K562 (cell line): ENCODE measurements around the gene CHMP2A. TPM values are rescaled to one million over a fixed set of nuclear protein-coding genes. Genes with fewer than 3 reads are reported as not detected.

Source experiments
- BMI1 ChIP-seq: fragments of 150-350 bp; IDR thresholded peaks from 2 replicates; pipeline ENCODE4 v1.6.1; 2014; ENCODE audit warnings: low read length
- FOXA3 ChIP-seq, 2 experiments: fragments of 450-650 bp in 1 of 2; sonication (generic) in 1 of 2; formaldehyde crosslinking; IDR thresholded peaks in 1 of 2; conservative IDR thresholded peaks in 1 of 2; 2 replicates each; pipeline versions ENCODE4 v1.4.0 to v1.8.0; 2020 to 2022; ENCODE audit warnings: mild to moderate bottlenecking in 2 of 2, missing genetic modification reagents in 1 of 2
- HLTF ChIP-seq: fragments of 450-650 bp; IDR thresholded peaks from 2 replicates; pipeline ENCODE4 v1.6.1; 2016
- HNRNPK ChIP-seq: fragments of 200-400 bp; formaldehyde crosslinking; IDR thresholded peaks from one replicate; pipeline ENCODE4 v1.6.1; 2018; ENCODE audit warnings: mild to moderate bottlenecking, low read depth, low read length; ENCODE audit not compliant: poor library complexity, severe bottlenecking
- ILK ChIP-seq: fragments of 450-650 bp; IDR thresholded peaks from 2 replicates; pipeline ENCODE4 v1.6.1; 2016; ENCODE audit warnings: missing genetic modification characterization, low read depth, mild to moderate bottlenecking, missing compliant biosample characterization, moderate library complexity, borderline replicate concordance
- KLF16 ChIP-seq: IDR thresholded peaks from 2 replicates; pipeline ENCODE4 v1.6.1; 2016; ENCODE audit warnings: antibody characterized with exemption
- MAZ ChIP-seq, 2 experiments: fragments of 450-650 bp in 1 of 2; sonication (generic) in 1 of 2; formaldehyde crosslinking; IDR thresholded peaks in 1 of 2; conservative IDR thresholded peaks in 1 of 2; 2 replicates each; pipeline versions ENCODE4 v1.4.0 to v1.5.0; 2020; ENCODE audit warnings: mild to moderate bottlenecking in 1 of 2, missing genetic modification reagents in 1 of 2
- MTA3 ChIP-seq: fragments of 450-650 bp; formaldehyde crosslinking; IDR thresholded peaks from 2 replicates; pipeline ENCODE4 v1.6.1; 2017; ENCODE audit warnings: mild to moderate bottlenecking, borderline replicate concordance
- NELFE ChIP-seq: IDR thresholded peaks from 2 replicates; pipeline ENCODE4 v1.6.1; 2011; ENCODE audit warnings: mild to moderate bottlenecking; ENCODE audit not compliant: insufficient read depth, insufficient read length
- NFE2 ChIP-seq: IDR thresholded peaks from 2 replicates; pipeline ENCODE4 v1.6.1; 2014; ENCODE audit warnings: antibody characterized with exemption, low read depth
- PHF8 ChIP-seq: fragments of 200-600 bp; sonication (generic); IDR thresholded peaks from 2 replicates; pipeline ENCODE4 v1.6.1; 2012; ENCODE audit warnings: mixed run types, mild to moderate bottlenecking, inconsistent platforms, low read length, moderate library complexity, borderline replicate concordance
- RBM15 ChIP-seq: fragments of 200-400 bp; formaldehyde crosslinking; IDR thresholded peaks from 2 replicates; pipeline ENCODE4 v1.6.1; 2018; ENCODE audit warnings: mild to moderate bottlenecking, low read length, moderate library complexity; ENCODE audit not compliant: insufficient read depth
- SIN3A ChIP-seq, 2 experiments: fragments of 150-350 bp in 1 of 2; IDR thresholded peaks; 2 replicates each; pipeline ENCODE4 v1.6.1; 2011 to 2016; ENCODE audit warnings: borderline replicate concordance in 2 of 2, low read depth in 2 of 2, low read length in 2 of 2, mild to moderate bottlenecking in 2 of 2, moderate library complexity in 2 of 2; ENCODE audit not compliant: control insufficient read depth in 1 of 2
- SMARCA5 ChIP-seq: fragments of 450-650 bp; IDR thresholded peaks from 2 replicates; pipeline ENCODE4 v1.6.1; 2016
- SMARCE1 ChIP-seq: fragments of 450-650 bp; IDR thresholded peaks from 2 replicates; pipeline ENCODE4 v1.7.1; 2016; ENCODE audit warnings: mild to moderate bottlenecking
- SNIP1 ChIP-seq: fragments of 450-650 bp; IDR thresholded peaks from 2 replicates; pipeline ENCODE4 v1.7.1; 2017; ENCODE audit warnings: low read depth, mild to moderate bottlenecking
- SNRNP70 ChIP-seq: fragments of 200-400 bp; formaldehyde crosslinking; optimal IDR thresholded peaks from 2 replicates; pipeline ENCODE3; 2017; ENCODE audit warnings: low read depth, low read length
- STAT5B ChIP-seq: fragments of 250-450 bp; sonication (Bioruptor Pico); IDR thresholded peaks from 2 replicates; pipeline ENCODE4 v1.8.0; 2021; ENCODE audit warnings: mild to moderate bottlenecking, inconsistent platforms
- TAF7 ChIP-seq: fragments of 450-650 bp; IDR thresholded peaks from 2 replicates; pipeline ENCODE4 v1.6.1; 2016; ENCODE audit warnings: missing genetic modification characterization, missing compliant biosample characterization
- ZEB2 ChIP-seq: fragments of 450-650 bp; IDR thresholded peaks from 2 replicates; pipeline ENCODE4 v1.6.1; 2016
- ZFP30 ChIP-seq: fragments of 250-450 bp; sonication (Bioruptor Pico); IDR thresholded peaks from 2 replicates; pipeline ENCODE4 v1.8.0; 2022; ENCODE audit warnings: moderate library complexity, mild to moderate bottlenecking, inconsistent platforms, borderline replicate concordance
- ZFPM2 ChIP-seq: fragments of 250-450 bp; sonication (Bioruptor Pico); IDR thresholded peaks from 2 replicates; pipeline ENCODE4 v1.5.1; 2022; ENCODE audit warnings: mild to moderate bottlenecking
- ZNF143 ChIP-seq: sonication (generic); formaldehyde crosslinking; IDR thresholded peaks from 2 replicates; pipeline ENCODE4 v1.9.0; 2022; ENCODE audit warnings: mild to moderate bottlenecking, missing genetic modification reagents
- ZNF239 ChIP-seq: fragments of 250-450 bp; sonication (Bioruptor Pico); IDR thresholded peaks from 2 replicates; pipeline ENCODE4 v1.4.0; 2020; ENCODE audit warnings: mild to moderate bottlenecking
- ZNF75A ChIP-seq: fragments of 450-650 bp; formaldehyde crosslinking; IDR thresholded peaks from 2 replicates; pipeline ENCODE4 v1.4.0; 2020; ENCODE audit warnings: mild to moderate bottlenecking
- ZNF76 ChIP-seq: fragments of 250-450 bp; sonication (Bioruptor Pico); IDR thresholded peaks from 2 replicates; pipeline ENCODE4 v1.4.0; 2020; ENCODE audit warnings: mild to moderate bottlenecking, moderate library complexity, borderline replicate concordance
- polyA plus RNA-seq, 8 experiments: library from polyadenylated mRNA; depleted of rRNA in 4 of 8; stranded (reverse) in 5 of 8; unstranded in 3 of 8; fragments of >200 nt; fragmentation: Nextera tagmentation in 2 of 8; fragmentation: Illumina TruSeq in 1 of 8; extraction: Ambion mirVana in 2 of 8; extraction: Trizol in 1 of 8; gene quantifications; 2 replicates each; pipeline versions ENCODE4 v1.2.1 to v1.2.3, GENCODE V29; 2011 to 2014; ENCODE audit warnings: inconsistent platforms in 1 of 8, missing spikeins in 1 of 8
- total RNA-seq, 7 experiments: library from RNA; depleted of rRNA in 6 of 7; stranded (reverse); fragments of >200 nt in 6 of 7; fragmentation: Illumina TruSeq in 2 of 7; extraction: Trizol in 2 of 7; gene quantifications; 2 replicates each; pipeline versions ENCODE4 v1.2.1 to v1.2.3, GENCODE V29; 2011 to 2021; ENCODE audit warnings: low replicate concordance in 1 of 7
- TF ChIP-seq, protein P1 (sequence below), 2 experiments: fragments of 250-450 bp in 1 of 2; fragments of 450-650 bp in 1 of 2; sonication (Bioruptor Pico) in 1 of 2; IDR thresholded peaks; 2 replicates each; pipeline versions ENCODE4 v1.6.1 to v1.8.0; 2016 to 2021; ENCODE audit warnings: mild to moderate bottlenecking in 2 of 2, moderate library complexity in 2 of 2, missing compliant biosample characterization in 1 of 2, missing genetic modification characterization in 1 of 2
- TF ChIP-seq, protein P2 (sequence below): sonication (generic); formaldehyde crosslinking; IDR thresholded peaks from 2 replicates; pipeline ENCODE4 v1.9.0; 2022; ENCODE audit warnings: mild to moderate bottlenecking, missing genetic modification reagents

Gene CHMP2A
- total and polyA plus RNA-seq, 9 of the 15 experiments (the other 6 are each of a cell fraction or from before 2014, with no cell fraction given) = 57.6 to 159 (median 87.2) TPM

DNA sequence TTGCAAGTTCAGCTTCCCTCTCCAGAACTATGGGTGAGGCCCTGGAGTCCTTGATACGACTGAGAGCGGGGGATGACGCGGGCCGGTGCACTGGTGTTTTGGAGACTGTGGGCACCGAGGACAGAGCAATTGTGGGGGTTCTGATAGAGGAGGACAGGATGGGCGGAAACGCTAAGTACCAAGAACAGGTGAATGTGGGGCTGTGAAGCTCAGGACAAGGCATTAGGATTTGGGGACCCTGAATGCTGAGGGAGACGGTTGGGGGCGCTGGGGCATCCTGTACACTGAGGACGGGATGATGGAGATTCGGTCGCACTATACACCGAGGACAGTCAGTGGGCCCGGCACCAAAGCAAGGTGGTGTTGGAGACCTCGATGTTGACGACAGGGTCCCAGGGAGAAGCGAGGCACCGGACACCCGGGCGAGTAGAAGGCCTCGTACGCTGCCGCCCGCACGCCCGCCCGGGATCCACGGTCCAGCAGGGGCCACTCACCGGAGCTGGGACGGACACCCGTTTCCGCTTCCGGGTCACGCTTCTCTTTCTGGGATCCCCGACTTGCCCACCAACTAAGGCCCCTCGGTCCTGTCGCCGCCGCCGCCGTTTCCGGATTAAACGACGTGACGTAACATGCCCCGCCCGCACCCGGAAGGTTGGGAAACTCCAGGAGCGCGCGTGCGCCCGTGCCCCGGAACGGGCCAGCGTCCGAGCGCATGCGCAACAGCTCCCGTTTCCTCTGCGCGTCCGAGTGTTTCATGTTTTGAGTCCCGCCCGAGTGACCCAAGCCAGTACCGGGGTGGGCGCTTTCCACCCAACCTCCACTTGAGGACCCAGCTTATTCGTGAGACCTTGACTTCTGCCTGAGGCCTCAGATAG, at the start of gene CHMP2A (continued):
- TF ChIP-seq NELFE (no peak), RBM15 (no peak), ZNF76 (no peak), TAF7 (tag) (no peak), ZFP30 (CRISPR knock-in tag) (no peak), MAZ (CRISPR knock-in tag; conservative IDR thresholded peaks at IDR 0.05 in 1 of 2, IDR thresholded peaks at IDR 0.05 in 1 of 2) (peak; percentile 95 to 97), STAT5B (CRISPR knock-in tag) (no peak), ZNF239 (CRISPR knock-in tag) (no peak), NFE2 (no peak; the same call in 1 of the 2 replicates), SNIP1 (no peak), PHF8 (peak; percentile 86; the same call in 1 of the 2 replicates), ILK (tag) (no peak), FOXA3 (CRISPR knock-in tag; conservative IDR thresholded peaks at IDR 0.05 in 1 of 2, IDR thresholded peaks at IDR 0.05 in 1 of 2) (no peak), KLF16 (no peak), HLTF (peak; percentile 53; the same call in 1 of the 2 replicates), SMARCE1 (no peak), SMARCA5 (no peak), MTA3 (peak; percentile 83; the same call in 1 of the 2 replicates), SIN3A (IDR thresholded peaks at IDR 0.05; ENCODE audit: borderline replicate concordance in 2 of 2, control insufficient read depth in 1 of 2, low read depth in 2 of 2, low read length in 2 of 2) (peak; percentile 46 to 79; a peak in 3 of 4 replicates), ZFPM2 (CRISPR knock-in tag) (peak; percentile 83), SNRNP70 (peak; percentile 66), BMI1 (no peak), ZEB2 (no peak), ZNF75A (CRISPR knock-in tag) (no peak), HNRNPK (no peak), ZNF143 (CRISPR knock-in tag) (no peak)
- TF ChIP-seq, protein P1, sequence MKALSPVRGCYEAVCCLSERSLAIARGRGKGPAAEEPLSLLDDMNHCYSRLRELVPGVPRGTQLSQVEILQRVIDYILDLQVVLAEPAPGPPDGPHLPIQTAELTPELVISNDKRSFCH (CRISPR knock-in tag; IDR thresholded peaks at IDR 0.05) = no peak
- TF ChIP-seq, protein P1 (tag; IDR thresholded peaks at IDR 0.05) = peak; percentile 38; the same call in 1 of the 2 replicates
- TF ChIP-seq, protein P2, sequence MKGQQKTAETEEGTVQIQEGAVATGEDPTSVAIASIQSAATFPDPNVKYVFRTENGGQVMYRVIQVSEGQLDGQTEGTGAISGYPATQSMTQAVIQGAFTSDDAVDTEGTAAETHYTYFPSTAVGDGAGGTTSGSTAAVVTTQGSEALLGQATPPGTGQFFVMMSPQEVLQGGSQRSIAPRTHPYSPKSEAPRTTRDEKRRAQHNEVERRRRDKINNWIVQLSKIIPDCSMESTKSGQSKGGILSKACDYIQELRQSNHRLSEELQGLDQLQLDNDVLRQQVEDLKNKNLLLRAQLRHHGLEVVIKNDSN (CRISPR knock-in tag) = peak; percentile 30; the same call in 1 of the 2 replicates
